Spleen (tissue), 7 donors: ENCODE data around the gene RNF14.

Experiments used
- POLR2A ChIP-seq, 3 donors: fragments of 450-650 bp; IDR thresholded peaks; one replicate each; pipeline ENCODE4 v1.5.1; 2017; ENCODE audit warnings: antibody characterized with exemption in 3 of 3, mild to moderate bottlenecking in 1 of 3
- POLR2AphosphoS5 ChIP-seq, 3 donors: sonication (generic); formaldehyde crosslinking; IDR thresholded peaks; one replicate each; pipeline ENCODE4 v1.5.1; 2017; ENCODE audit warnings: antibody characterized with exemption in 3 of 3
- TF ChIP-seq, protein P1 (sequence below), 11 experiments: fragments of 200-600 bp in 7 of 11; fragments of 450-650 bp in 4 of 11; sonication (generic) in 4 of 11; IDR thresholded peaks in 8 of 11; conservative IDR thresholded peaks in 3 of 11; 1 replicate in 7 of 11; 2 replicates in 4 of 11; pipeline versions ENCODE4 v1.4.0 to v1.8.0; 2016 to 2021; ENCODE audit warnings: antibody characterized with exemption in 11 of 11, inconsistent platforms in 4 of 11, mild to moderate bottlenecking in 1 of 11
- donor health status: DM: no; HTN: no; CAD: no; lungs with moderate emphysema.
- donor health status: DM: no; HTN: no; CAD: no.
- donor health status: DM: no; HTN: no; CAD: no.

DNA sequence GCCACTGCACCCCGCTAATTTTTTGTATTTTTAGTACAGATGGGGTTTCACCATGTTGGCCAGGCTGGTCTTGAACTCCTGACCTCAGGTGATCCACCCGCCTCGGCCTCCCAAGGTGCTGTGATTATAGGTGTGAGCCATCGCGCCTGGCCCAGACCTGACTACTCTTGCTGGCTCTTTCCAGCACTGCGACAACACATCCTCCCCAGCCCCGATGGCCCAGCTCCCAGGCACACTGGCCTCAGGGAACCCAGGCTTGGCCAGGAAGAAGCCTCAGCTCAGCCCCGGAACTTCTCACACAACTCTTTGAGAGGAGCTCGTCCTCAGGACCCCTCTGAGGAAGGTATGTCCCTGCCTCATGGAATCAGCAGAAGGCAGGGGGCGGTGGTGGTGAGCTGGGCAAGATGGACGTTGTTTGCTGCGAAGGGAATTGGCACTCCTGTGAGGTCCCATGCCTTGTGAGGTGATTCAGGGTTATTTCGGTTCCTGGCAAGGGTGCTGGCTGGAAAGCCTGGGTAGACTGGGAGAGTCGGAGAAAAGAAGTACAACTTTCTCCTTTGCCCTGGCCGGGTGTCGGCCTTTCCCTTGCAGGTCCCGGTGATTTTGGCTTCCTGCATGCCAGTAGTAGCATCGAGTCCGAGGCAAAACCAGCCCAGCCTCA is 39.4 kb upstream of the RNF14 start:
- TF ChIP-seq POLR2A (IDR thresholded peaks at IDR 0.05) (no peak), POLR2AphosphoS5 (IDR thresholded peaks at IDR 0.05) (no peak)
- TF ChIP-seq, protein P1, sequence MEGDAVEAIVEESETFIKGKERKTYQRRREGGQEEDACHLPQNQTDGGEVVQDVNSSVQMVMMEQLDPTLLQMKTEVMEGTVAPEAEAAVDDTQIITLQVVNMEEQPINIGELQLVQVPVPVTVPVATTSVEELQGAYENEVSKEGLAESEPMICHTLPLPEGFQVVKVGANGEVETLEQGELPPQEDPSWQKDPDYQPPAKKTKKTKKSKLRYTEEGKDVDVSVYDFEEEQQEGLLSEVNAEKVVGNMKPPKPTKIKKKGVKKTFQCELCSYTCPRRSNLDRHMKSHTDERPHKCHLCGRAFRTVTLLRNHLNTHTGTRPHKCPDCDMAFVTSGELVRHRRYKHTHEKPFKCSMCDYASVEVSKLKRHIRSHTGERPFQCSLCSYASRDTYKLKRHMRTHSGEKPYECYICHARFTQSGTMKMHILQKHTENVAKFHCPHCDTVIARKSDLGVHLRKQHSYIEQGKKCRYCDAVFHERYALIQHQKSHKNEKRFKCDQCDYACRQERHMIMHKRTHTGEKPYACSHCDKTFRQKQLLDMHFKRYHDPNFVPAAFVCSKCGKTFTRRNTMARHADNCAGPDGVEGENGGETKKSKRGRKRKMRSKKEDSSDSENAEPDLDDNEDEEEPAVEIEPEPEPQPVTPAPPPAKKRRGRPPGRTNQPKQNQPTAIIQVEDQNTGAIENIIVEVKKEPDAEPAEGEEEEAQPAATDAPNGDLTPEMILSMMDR (IDR thresholded peaks at IDR 0.05 in 8 of 11, conservative IDR thresholded peaks at IDR 0.05 in 3 of 11): no peak
